Right hindlimb (tissue), 1 donor: Measurements from ENCODE around the gene SH2D6.
"Not testable (repeated sequence)": the region's sequence is repeated elsewhere in the genome, so short reads cannot be mapped to it uniquely, and the experiment has no call there.

Experiments
- DNase-seq: peaks from one replicate; pipeline ENCODE4 v3.0.0-alpha.2; 2018

The SH2D6 gene

GRCh38 chr2:85418132-85419008, at the start of gene SH2D6:
Gene SH2D6 (plus strand): TSS chr2:85418714. CDS start chr2:85429466, 10,752 bp downstream.
- DNase-seq = peak; percentile 90

- no peak for DNase-seq
These were observed 49.6 kb upstream of the SH2D6 start for GRCh38 chr2:85368921-85369320.

GRCh38 chr2:85369500-85369899, 49.0 kb upstream of the SH2D6 start:
- no peak for DNase-seq

- no peak for DNase-seq
These were observed 47.5 kb upstream of the SH2D6 start for GRCh38 chr2:85371045-85371444.

- no peak for DNase-seq
These were observed 42.0 kb upstream of the SH2D6 start for GRCh38 chr2:85376291-85377065.

- no peak for DNase-seq
These were observed 41.4 kb upstream of the SH2D6 start for GRCh38 chr2:85377083-85377482.

GRCh38 chr2:85378257-85378656, 40.3 kb upstream of the SH2D6 start:
- DNase-seq = no peak

- DNase-seq = no peak
These were observed 38.5 kb upstream of the SH2D6 start for GRCh38 chr2:85380048-85380447.

- DNase-seq = not testable (repeated sequence)
These were observed 35.4 kb upstream of the SH2D6 start for GRCh38 chr2:85383151-85383550.

GRCh38 chr2:85383850-85384249, 34.7 kb upstream of the SH2D6 start:
- DNase-seq = no peak

GRCh38 chr2:85385746-85386145, 32.8 kb upstream of the SH2D6 start:
- DNase-seq = no peak

GRCh38 chr2:85387754-85388153, 30.8 kb upstream of the SH2D6 start:
- no peak for DNase-seq

GRCh38 chr2:85388878-85389538, 29.5 kb upstream of the SH2D6 start:
- no peak for DNase-seq

- DNase-seq = peak; percentile 56
These were observed 27.4 kb upstream of the SH2D6 start for GRCh38 chr2:85390941-85391669.

- no peak for DNase-seq
These were observed 24.7 kb upstream of the SH2D6 start for GRCh38 chr2:85393836-85394235.

- no peak for DNase-seq
These were observed 24.2 kb upstream of the SH2D6 start for GRCh38 chr2:85394261-85394681.

GRCh38 chr2:85394976-85395375, 23.5 kb upstream of the SH2D6 start:
- DNase-seq = no peak

- DNase-seq = no peak
These were observed 22.5 kb upstream of the SH2D6 start for GRCh38 chr2:85395912-85396475.

GRCh38 chr2:85396531-85397470, 21.7 kb upstream of the SH2D6 start:
- no peak for DNase-seq

- no peak for DNase-seq
These were observed 20.6 kb upstream of the SH2D6 start for GRCh38 chr2:85397925-85398331.
